SJSA1 (cell line): ENCODE results near the gene THSD7B. TPM values are rescaled to one million over a fixed set of nuclear protein-coding genes. Genes with fewer than 3 reads are reported as not detected.
"Not testable (repeated sequence)": the region's sequence is repeated elsewhere in the genome, so short reads cannot be mapped to it uniquely, and the experiment has no call there.

Experiments
- DNase-seq, 2 experiments: peaks; one replicate each; pipeline ENCODE4 v3.0.0-alpha.2; 2015 to 2020; ENCODE audit warnings: low spot score in 2 of 2, low read depth in 1 of 2
- H3K27ac ChIP-seq: fragments of 250-450 bp; sonication (Bioruptor Pico); 2 replicates; pipeline ENCODE4 v1.5.1; 2020; ENCODE audit warnings: mild to moderate bottlenecking, moderate library complexity
- H3K27me3 ChIP-seq: fragments of 250-450 bp; sonication (Bioruptor Pico); replicated peaks from 2 replicates; pipeline ENCODE4 v1.5.1; 2020; ENCODE audit warnings: mild to moderate bottlenecking, moderate library complexity
- H3K36me3 ChIP-seq: fragments of 250-450 bp; sonication (Bioruptor Pico); 2 replicates; pipeline ENCODE4 v1.5.1; 2020; ENCODE audit warnings: mild to moderate bottlenecking
- H3K4me1 ChIP-seq: fragments of 250-450 bp; sonication (Bioruptor Pico); replicated peaks from 2 replicates; pipeline ENCODE4 v1.6.1; 2021; ENCODE audit warnings: mild to moderate bottlenecking
- H3K4me3 ChIP-seq: fragments of 250-450 bp; sonication (Bioruptor Pico); 2 replicates; pipeline ENCODE4 v1.5.1; 2020; ENCODE audit warnings: mild to moderate bottlenecking
- H3K9me3 ChIP-seq: fragments of 250-450 bp; sonication (Bioruptor Pico); replicated peaks from 2 replicates; pipeline ENCODE4 v1.5.1; 2020; ENCODE audit warnings: mild to moderate bottlenecking
- total RNA-seq: library from RNA; depleted of rRNA; stranded (reverse); fragments of >200 nt; shearing (Covaris generic); gene quantifications from 2 replicates; pipeline ENCODE4 v1.2.3, GENCODE V29; 2014

Gene THSD7B
- total RNA-seq, 1 experiment from 2014 or later = 0.16 TPM

- Histone ChIP-seq H3K27me3 (no peaks in the 10 kb centered on the region; the same call in 1 of the 2 replicates), H3K4me3 (no peak overlapping the region), H3K4me1 (0 out of 2 replicates have a peak, but pooled peaks cover 1% of the 10 kb centered on the region), H3K27ac (no peak overlapping the region), H3K36me3 (no peaks in the 10 kb centered on the region), H3K9me3 (no peaks in the 10 kb centered on the region)
- DNase-seq = no peak
Measured at GRCh38 chr2:137261881-137262585, 496.7 kb downstream of the THSD7B start.

GRCh38 chr2:137262594-137262993, 497.2 kb downstream of the THSD7B start:
- H3K27ac ChIP-seq = no peak overlapping the region
- no peaks in the 10 kb centered on the region for H3K4me1 ChIP-seq
- H3K9me3 ChIP-seq = no peaks in the 10 kb centered on the region
- no peak for DNase-seq
- no peaks in the 10 kb centered on the region; the same call in 1 of the 2 replicates for H3K27me3 ChIP-seq
- H3K4me3 ChIP-seq = no peak overlapping the region
- no peaks in the 10 kb centered on the region for H3K36me3 ChIP-seq

GRCh38 chr2:137287913-137288639, 522.7 kb downstream of the THSD7B start:
- DNase-seq = no peak
- H3K4me1 ChIP-seq = no peaks in the 10 kb centered on the region
- no peaks in the 10 kb centered on the region for H3K36me3 ChIP-seq
- H3K9me3 ChIP-seq = 0 out of 2 replicates have a peak, but pooled peaks cover 4% of the 10 kb centered on the region
- H3K27me3 ChIP-seq = no peaks in the 10 kb centered on the region
- no peak overlapping the region for H3K27ac ChIP-seq
- H3K4me3 ChIP-seq = no peak overlapping the region

- Histone ChIP-seq H3K9me3 (no peaks in the 10 kb centered on the region), H3K27ac (no peak overlapping the region), H3K4me1 (no peaks in the 10 kb centered on the region), H3K4me3 (no peak overlapping the region), H3K27me3 (no peaks in the 10 kb centered on the region), H3K36me3 (no peaks in the 10 kb centered on the region)
- no peak for DNase-seq
Measured at GRCh38 chr2:137291836-137292570, 526.7 kb downstream of the THSD7B start.

- Histone ChIP-seq H3K4me3 (no peak overlapping the region), H3K9me3 (no peaks in the 10 kb centered on the region), H3K36me3 (no peaks in the 10 kb centered on the region), H3K4me1 (no peaks in the 10 kb centered on the region), H3K27ac (no peak overlapping the region), H3K27me3 (no peaks in the 10 kb centered on the region)
- DNase-seq = no peak
Measured at GRCh38 chr2:137298377-137298776, 533.0 kb downstream of the THSD7B start.

GRCh38 chr2:137300987-137301386, 535.6 kb downstream of the THSD7B start:
- H3K4me1 ChIP-seq = no peaks in the 10 kb centered on the region
- no peak overlapping the region for H3K4me3 ChIP-seq
- no peaks in the 10 kb centered on the region for H3K27me3 ChIP-seq
- H3K36me3 ChIP-seq = no peaks in the 10 kb centered on the region
- H3K27ac ChIP-seq = no peak overlapping the region
- DNase-seq = no peak
- H3K9me3 ChIP-seq = no peaks in the 10 kb centered on the region

- Histone ChIP-seq H3K27me3 (no peaks in the 10 kb centered on the region), H3K4me1 (no peaks in the 10 kb centered on the region), H3K27ac (no peak overlapping the region), H3K9me3 (no peaks in the 10 kb centered on the region), H3K36me3 (no peaks in the 10 kb centered on the region), H3K4me3 (no peak overlapping the region)
- DNase-seq = no peak
Measured at GRCh38 chr2:137302957-137303356, 537.6 kb downstream of the THSD7B start.

GRCh38 chr2:137316075-137316474, 550.7 kb downstream of the THSD7B start:
- DNase-seq = no peak
- Histone ChIP-seq H3K36me3 (no peaks in the 10 kb centered on the region), H3K27me3 (no peaks in the 10 kb centered on the region), H3K4me1 (no peaks in the 10 kb centered on the region), H3K27ac (no peak overlapping the region), H3K9me3 (no peaks in the 10 kb centered on the region), H3K4me3 (no peak overlapping the region)

GRCh38 chr2:137321566-137321965, 556.2 kb downstream of the THSD7B start:
- DNase-seq = no peak
- H3K36me3 ChIP-seq = no peaks in the 10 kb centered on the region
- H3K9me3 ChIP-seq = no peaks in the 10 kb centered on the region
- H3K4me1 ChIP-seq = no peaks in the 10 kb centered on the region
- no peaks in the 10 kb centered on the region for H3K27me3 ChIP-seq
- no peak overlapping the region for H3K27ac ChIP-seq
- H3K4me3 ChIP-seq = no peak overlapping the region

GRCh38 chr2:137331562-137331961, 566.2 kb downstream of the THSD7B start:
- H3K4me1 ChIP-seq, H3K27me3 ChIP-seq, H3K4me3 ChIP-seq, H3K27ac ChIP-seq, H3K9me3 ChIP-seq, DNase-seq, H3K36me3 ChIP-seq: not testable (repeated sequence)

GRCh38 chr2:137333386-137334165, 568.2 kb downstream of the THSD7B start:
- Histone ChIP-seq H3K4me3 (no peak overlapping the region), H3K27me3 (no peaks in the 10 kb centered on the region), H3K36me3 (no peaks in the 10 kb centered on the region), H3K9me3 (no peaks in the 10 kb centered on the region), H3K27ac (no peak overlapping the region), H3K4me1 (no peaks in the 10 kb centered on the region)
- DNase-seq = no peak

- Histone ChIP-seq H3K9me3 (no peaks in the 10 kb centered on the region), H3K4me1 (no peaks in the 10 kb centered on the region), H3K27me3 (no peaks in the 10 kb centered on the region), H3K27ac (no peak overlapping the region), H3K4me3 (no peak overlapping the region), H3K36me3 (no peaks in the 10 kb centered on the region)
- no peak for DNase-seq
Measured at GRCh38 chr2:137336067-137336466, 570.7 kb downstream of the THSD7B start.

- H3K9me3 ChIP-seq = no peaks in the 10 kb centered on the region
- no peaks in the 10 kb centered on the region for H3K36me3 ChIP-seq
- H3K27me3 ChIP-seq = no peaks in the 10 kb centered on the region
- no peaks in the 10 kb centered on the region for H3K4me1 ChIP-seq
- no peak overlapping the region for H3K4me3 ChIP-seq
- no peak overlapping the region for H3K27ac ChIP-seq
- DNase-seq = no peak
Measured at GRCh38 chr2:137339051-137339450, 573.7 kb downstream of the THSD7B start.
